HepG2 (cell line): ENCODE results near the gene KATNB1. TPM values are rescaled to one million over a fixed set of nuclear protein-coding genes. Genes with fewer than 3 reads are reported as not detected.

Experiments
- AHR ChIP-seq: IDR thresholded peaks from 2 replicates; pipeline ENCODE4 v1.6.1; 2018; ENCODE audit warnings: missing genetic modification reagents, missing compliant biosample characterization
- HES4 ChIP-seq: sonication (generic); formaldehyde crosslinking; IDR thresholded peaks from 2 replicates; pipeline ENCODE4 v1.9.0; 2021; ENCODE audit warnings: mild to moderate bottlenecking, missing genetic modification reagents, borderline replicate concordance
- HNF4A ChIP-seq: sonication (generic); formaldehyde crosslinking; IDR thresholded peaks from 2 replicates; pipeline ENCODE4 v1.4.0; 2020; ENCODE audit warnings: missing genetic modification reagents
- HNRNPLL ChIP-seq: fragments of 200-400 bp; formaldehyde crosslinking; IDR thresholded peaks from 2 replicates; pipeline ENCODE4 v1.6.1; 2017; ENCODE audit warnings: mild to moderate bottlenecking, low read depth, low read length; ENCODE audit not compliant: poor library complexity, severe bottlenecking
- MAFF ChIP-seq: IDR thresholded peaks from 2 replicates; pipeline ENCODE4 v1.6.1; 2011; ENCODE audit warnings: low read depth, low read length, improper control_type of control experiment
- MAZ ChIP-seq, 2 experiments: sonication (generic) in 1 of 2; formaldehyde crosslinking in 1 of 2; IDR thresholded peaks; 2 replicates each; pipeline versions ENCODE4 v1.5.0 to v1.6.1; 2012 to 2020; ENCODE audit warnings: low read depth in 2 of 2, mild to moderate bottlenecking in 2 of 2, borderline replicate concordance in 1 of 2, improper control_type of control experiment in 1 of 2, low read length in 1 of 2, missing genetic modification reagents in 1 of 2, moderate library complexity in 1 of 2
- MIXL1 ChIP-seq: IDR thresholded peaks from 2 replicates; pipeline ENCODE4 v1.6.1; 2016
- NFKB2 ChIP-seq: sonication (generic); formaldehyde crosslinking; IDR thresholded peaks from 2 replicates; pipeline ENCODE4 v1.4.0; 2020; ENCODE audit warnings: missing genetic modification reagents, borderline replicate concordance
- PAF1 ChIP-seq: IDR thresholded peaks from 2 replicates; pipeline ENCODE4 v1.6.1; 2016; ENCODE audit warnings: missing genetic modification reagents, missing compliant biosample characterization
- POLR2A ChIP-seq, 2 experiments: IDR thresholded peaks; 2 replicates each; pipeline ENCODE4 v1.6.1; 2011; ENCODE audit warnings: low read depth in 2 of 2, low read length in 2 of 2, mild to moderate bottlenecking in 1 of 2, moderate library complexity in 1 of 2; ENCODE audit not compliant: insufficient read depth in 1 of 2
- REL ChIP-seq: sonication (generic); formaldehyde crosslinking; conservative IDR thresholded peaks from 2 replicates; pipeline ENCODE4 v1.8.0; 2022; ENCODE audit warnings: mild to moderate bottlenecking, missing genetic modification reagents, moderate library complexity
- SAP130 ChIP-seq: IDR thresholded peaks from 2 replicates; pipeline ENCODE4 v1.6.1; 2016; ENCODE audit warnings: low read depth
- SKI ChIP-seq: fragments of 450-650 bp; IDR thresholded peaks from one replicate; pipeline ENCODE4 v1.6.1; 2018; ENCODE audit warnings: mild to moderate bottlenecking; ENCODE audit not compliant: partially characterized antibody
- SNRNP70 ChIP-seq: fragments of 200-400 bp; formaldehyde crosslinking; IDR thresholded peaks from 2 replicates; pipeline ENCODE4 v1.6.1; 2017; ENCODE audit warnings: mild to moderate bottlenecking, low read depth, low read length, moderate library complexity
- SOX5 ChIP-seq: IDR thresholded peaks from 2 replicates; pipeline ENCODE4 v1.6.1; 2016; ENCODE audit warnings: borderline replicate concordance
- SRSF1 ChIP-seq: fragments of 200-400 bp; formaldehyde crosslinking; optimal IDR thresholded peaks from 2 replicates; pipeline ENCODE3; 2017; ENCODE audit warnings: mild to moderate bottlenecking, low read depth, low read length, moderate library complexity
- TP53 ChIP-seq: sonication (generic); formaldehyde crosslinking; conservative IDR thresholded peaks from 2 replicates; pipeline ENCODE4 v1.4.0; 2020; ENCODE audit warnings: missing genetic modification reagents
- ZNF33A ChIP-seq: sonication (generic); formaldehyde crosslinking; IDR thresholded peaks from 2 replicates; pipeline ENCODE4 v1.5.1; 2020; ENCODE audit warnings: missing genetic modification reagents, mild to moderate bottlenecking, moderate library complexity, borderline replicate concordance
- ZNF441 ChIP-seq: sonication (generic); formaldehyde crosslinking; IDR thresholded peaks from 2 replicates; pipeline ENCODE4 v1.7.0; 2021; ENCODE audit warnings: missing genetic modification reagents, borderline replicate concordance
- ZNF543 ChIP-seq: sonication (generic); formaldehyde crosslinking; IDR thresholded peaks from 2 replicates; pipeline ENCODE4 v1.4.0; 2020; ENCODE audit warnings: mild to moderate bottlenecking, missing genetic modification reagents
- ZNF678 ChIP-seq: sonication (generic); formaldehyde crosslinking; IDR thresholded peaks from 2 replicates; pipeline ENCODE4 v1.4.0; 2020; ENCODE audit warnings: mild to moderate bottlenecking, missing genetic modification reagents
- ZNF781 ChIP-seq: sonication (generic); formaldehyde crosslinking; IDR thresholded peaks from 2 replicates; pipeline ENCODE4 v1.5.1; 2020; ENCODE audit warnings: borderline replicate concordance, mild to moderate bottlenecking, missing genetic modification reagents; ENCODE audit errors: not compliant biosample characterization
- polyA plus RNA-seq, 8 experiments: library from polyadenylated mRNA; depleted of rRNA in 3 of 8; stranded (reverse) in 7 of 8; unstranded in 1 of 8; fragments of >200 nt; fragmentation: Illumina TruSeq in 4 of 8; extraction: Trizol in 4 of 8; gene quantifications; 2 replicates each; pipeline versions ENCODE4 v1.2.1 to v1.2.3, GENCODE V29; 2011 to 2016; ENCODE audit warnings: low read depth in 4 of 8, missing spikeins in 1 of 8, mixed read lengths in 1 of 8; ENCODE audit not compliant: insufficient read depth in 1 of 8
- total RNA-seq, 5 experiments: library from RNA; depleted of rRNA; stranded (reverse); fragments of >200 nt; fragmentation: Illumina TruSeq; extraction: Trizol; gene quantifications; 2 replicates each; pipeline ENCODE4 v1.2.3, GENCODE V29; 2016; ENCODE audit warnings: low read depth in 1 of 5
- TF ChIP-seq, protein P1 (sequence below): sonication (generic); formaldehyde crosslinking; IDR thresholded peaks from 2 replicates; pipeline ENCODE4 v1.4.0; 2020; ENCODE audit warnings: low read depth, missing genetic modification reagents
- TF ChIP-seq, protein P2 (sequence below): sonication (generic); formaldehyde crosslinking; IDR thresholded peaks from 2 replicates; pipeline ENCODE4 v1.5.0; 2020; ENCODE audit warnings: missing genetic modification reagents
- TF ChIP-seq, protein P3 (sequence below): sonication (generic); formaldehyde crosslinking; IDR thresholded peaks from 2 replicates; pipeline ENCODE4 v1.8.0; 2022; ENCODE audit warnings: mild to moderate bottlenecking, missing genetic modification reagents, borderline replicate concordance

Gene KATNB1
- total and polyA plus RNA-seq, 2 of the 13 experiments (the other 11 are each of a cell fraction or from before 2014, with no cell fraction given): 31.5 to 43.5 TPM

DNA sequence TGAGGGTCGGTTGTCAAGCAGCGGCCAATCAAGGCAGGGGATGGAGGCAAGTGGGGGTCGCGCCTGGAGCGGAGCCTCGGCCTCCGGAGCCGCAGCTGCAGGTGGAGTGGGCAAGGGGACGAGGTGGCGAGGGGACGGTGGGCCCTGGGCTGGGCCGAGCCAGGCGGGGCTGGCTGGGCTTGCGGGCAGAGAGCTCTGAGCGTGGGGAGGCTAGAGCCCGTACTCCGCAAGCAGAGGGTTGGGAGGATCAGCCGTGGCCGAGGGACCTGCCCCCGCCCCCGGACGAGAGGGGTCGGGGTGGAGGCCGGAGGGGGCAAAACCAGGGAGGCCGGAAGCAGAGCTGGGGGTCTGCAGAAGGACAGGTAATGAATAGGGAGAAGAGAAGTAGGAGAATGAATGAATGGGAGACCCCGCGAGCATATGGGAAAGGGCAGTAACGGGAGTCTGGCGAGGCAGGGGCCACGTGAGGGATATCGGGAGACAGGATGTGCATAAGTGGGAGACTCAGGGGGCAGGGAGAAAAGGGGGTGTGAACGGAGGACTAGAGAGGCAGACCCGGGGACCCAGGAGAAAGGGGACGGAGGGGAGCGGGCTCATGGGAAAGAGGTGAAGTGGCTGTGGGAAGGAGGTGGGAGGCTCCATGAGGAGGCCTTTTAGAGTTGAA, at the start of gene KATNB1 (continued):
- TF ChIP-seq REL (no peak), NFKB2 (CRISPR knock-in tag) (no peak), PAF1 (CRISPR knock-in tag) (no peak), SAP130 (CRISPR knock-in tag) (peak; percentile 76), HNRNPLL (peak; percentile 79), SOX5 (0 out of 2 replicates have a peak, but pooled peaks have one; percentile 18), POLR2A (IDR thresholded peaks at IDR 0.05; ENCODE audit: insufficient read depth in 1 of 2, low read depth in 2 of 2, low read length in 2 of 2) (peak; percentile 40 to 65; a peak in 2 of 4 replicates), MIXL1 (no peak), ZNF678 (CRISPR knock-in tag) (no peak), SKI (no peak), SRSF1 (peak; percentile 63), ZNF33A (no peak), ZNF781 (CRISPR knock-in tag) (no peak), HES4 (CRISPR knock-in tag) (0 out of 2 replicates have a peak, but pooled peaks have one; percentile 47), AHR (peak; percentile 30; the same call in 1 of the 2 replicates), ZNF441 (no peak), TP53 (CRISPR knock-in tag) (no peak), HNF4A (CRISPR knock-in tag) (no peak), MAFF (no peak), ZNF543 (CRISPR knock-in tag) (peak; percentile 78; the same call in 1 of the 2 replicates), SNRNP70 (no peak), MAZ (IDR thresholded peaks at IDR 0.05; ENCODE audit: borderline replicate concordance, low read depth, low read length) (peak; percentile 64), MAZ (CRISPR knock-in tag; IDR thresholded peaks at IDR 0.05; ENCODE audit: low read depth) (peak; percentile 65; the same call in 1 of the 2 replicates)
- TF ChIP-seq, protein P1, sequence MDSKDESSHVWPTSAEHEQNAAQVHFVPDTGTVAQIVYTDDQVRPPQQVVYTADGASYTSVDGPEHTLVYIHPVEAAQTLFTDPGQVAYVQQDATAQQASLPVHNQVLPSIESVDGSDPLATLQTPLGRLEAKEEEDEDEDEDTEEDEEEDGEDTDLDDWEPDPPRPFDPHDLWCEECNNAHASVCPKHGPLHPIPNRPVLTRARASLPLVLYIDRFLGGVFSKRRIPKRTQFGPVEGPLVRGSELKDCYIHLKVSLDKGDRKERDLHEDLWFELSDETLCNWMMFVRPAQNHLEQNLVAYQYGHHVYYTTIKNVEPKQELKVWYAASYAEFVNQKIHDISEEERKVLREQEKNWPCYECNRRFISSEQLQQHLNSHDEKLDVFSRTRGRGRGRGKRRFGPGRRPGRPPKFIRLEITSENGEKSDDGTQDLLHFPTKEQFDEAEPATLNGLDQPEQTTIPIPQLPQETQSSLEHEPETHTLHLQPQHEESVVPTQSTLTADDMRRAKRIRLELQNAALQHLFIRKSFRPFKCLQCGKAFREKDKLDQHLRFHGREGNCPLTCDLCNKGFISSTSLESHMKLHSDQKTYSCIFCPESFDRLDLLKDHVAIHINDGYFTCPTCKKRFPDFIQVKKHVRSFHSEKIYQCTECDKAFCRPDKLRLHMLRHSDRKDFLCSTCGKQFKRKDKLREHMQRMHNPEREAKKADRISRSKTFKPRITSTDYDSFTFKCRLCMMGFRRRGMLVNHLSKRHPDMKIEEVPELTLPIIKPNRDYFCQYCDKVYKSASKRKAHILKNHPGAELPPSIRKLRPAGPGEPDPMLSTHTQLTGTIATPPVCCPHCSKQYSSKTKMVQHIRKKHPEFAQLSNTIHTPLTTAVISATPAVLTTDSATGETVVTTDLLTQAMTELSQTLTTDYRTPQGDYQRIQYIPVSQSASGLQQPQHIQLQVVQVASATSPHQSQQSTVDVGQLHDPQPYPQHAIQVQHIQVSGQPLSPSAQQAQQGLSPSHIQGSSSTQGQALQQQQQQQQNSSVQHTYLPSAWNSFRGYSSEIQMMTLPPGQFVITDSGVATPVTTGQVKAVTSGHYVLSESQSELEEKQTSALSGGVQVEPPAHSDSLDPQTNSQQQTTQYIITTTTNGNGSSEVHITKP (CRISPR knock-in tag): 0 out of 2 replicates have a peak, but pooled peaks have one; percentile 4
- TF ChIP-seq, protein P2, sequence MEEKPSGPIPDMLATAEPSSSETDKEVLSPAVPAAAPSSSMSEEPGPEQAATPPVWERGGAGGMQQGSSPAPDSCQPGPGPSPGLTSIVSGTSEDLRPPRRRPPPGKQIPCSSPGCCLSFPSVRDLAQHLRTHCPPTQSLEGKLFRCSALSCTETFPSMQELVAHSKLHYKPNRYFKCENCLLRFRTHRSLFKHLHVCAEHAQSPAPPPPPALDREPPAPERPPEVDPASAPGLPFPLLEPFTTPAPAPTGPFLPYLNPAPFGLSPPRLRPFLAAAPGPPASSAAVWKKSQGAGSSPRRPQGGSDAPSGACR (CRISPR knock-in tag): 0 out of 2 replicates have a peak, but pooled peaks have one; percentile 2
- TF ChIP-seq, protein P3, sequence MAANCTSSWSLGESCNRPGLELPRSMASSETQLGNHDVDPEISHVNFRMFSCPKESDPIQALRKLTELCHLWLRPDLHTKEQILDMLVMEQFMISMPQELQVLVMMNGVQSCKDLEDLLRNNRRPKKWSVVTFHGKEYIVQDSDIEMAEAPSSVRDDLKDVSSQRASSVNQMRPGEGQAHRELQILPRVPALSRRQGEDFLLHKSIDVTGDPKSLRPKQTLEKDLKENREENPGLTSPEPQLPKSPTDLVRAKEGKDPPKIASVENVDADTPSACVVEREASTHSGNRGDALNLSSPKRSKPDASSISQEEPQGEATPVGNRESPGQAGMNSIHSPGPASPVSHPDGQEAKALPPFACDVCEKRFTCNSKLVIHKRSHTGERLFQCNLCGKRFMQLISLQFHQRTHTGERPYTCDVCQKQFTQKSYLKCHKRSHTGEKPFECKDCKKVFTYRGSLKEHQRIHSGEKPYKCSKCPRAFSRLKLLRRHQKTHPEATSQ (CRISPR knock-in tag): no peak
